ENCODE results near the gene SEMA6C. TPM values are rescaled to one million over a fixed set of nuclear protein-coding genes. Genes with fewer than 3 reads are reported as not detected.

The SEMA6C gene
- total and polyA plus RNA-seq, 4 donors, result 10.2 to 47.8 (median 25.5) TPM

GRCh38 chr1:151144474-151145303, 1.7 kb downstream of the SEMA6C start:
- H3K4me1 ChIP-seq (ENCODE audit: control insufficient read depth, insufficient read depth, low read length), result peaks cover 47% of the 10 kb centered on the region
- peaks cover 31% of the 10 kb centered on the region for H3K36me3 ChIP-seq (ENCODE audit: control insufficient read depth, insufficient read depth, low read length)
- H3K27me3 ChIP-seq (ENCODE audit: control insufficient read depth, insufficient read depth, low read length), result no peaks in the 10 kb centered on the region
- no peak overlapping the region for H3K27ac ChIP-seq (ENCODE audit: low read depth, low read length)
- H3K9me3 ChIP-seq (ENCODE audit: control insufficient read depth, insufficient read depth, low read length), result no peaks in the 10 kb centered on the region
- H3K4me3 ChIP-seq (ENCODE audit: low read depth, low read length), result peak overlapping the region; percentile 61
- 64% methylated on average over 2 of the region's 7 CpGs for WGBS (ENCODE audit: insufficient coverage)
- peak in 2 of 6 donors; percentile 40 for DNase-seq (ENCODE audit: low read depth in 4 of 6, low spot score in 6 of 6)

GRCh38 chr1:151143986-151144385, 2.4 kb downstream of the SEMA6C start:
- no peaks in the 10 kb centered on the region for H3K9me3 ChIP-seq (ENCODE audit: control insufficient read depth, insufficient read depth, low read length)
- H3K4me3 ChIP-seq (ENCODE audit: low read depth, low read length), result no peak overlapping the region
- H3K27ac ChIP-seq (ENCODE audit: low read depth, low read length), result no peak overlapping the region
- H3K27me3 ChIP-seq (ENCODE audit: control insufficient read depth, insufficient read depth, low read length), result no peaks in the 10 kb centered on the region
- peaks cover 35% of the 10 kb centered on the region for H3K36me3 ChIP-seq (ENCODE audit: control insufficient read depth, insufficient read depth, low read length)
- WGBS (ENCODE audit: insufficient coverage), result 0% methylated on average over 2 of the region's 5 CpGs
- DNase-seq (ENCODE audit: low read depth in 4 of 6, low spot score in 6 of 6), result no peak
- peaks cover 47% of the 10 kb centered on the region for H3K4me1 ChIP-seq (ENCODE audit: control insufficient read depth, insufficient read depth, low read length)

GRCh38 chr1:151143057-151143435, 3.4 kb downstream of the SEMA6C start:
- H3K4me3 ChIP-seq (ENCODE audit: low read depth, low read length), result no peak overlapping the region
- H3K27me3 ChIP-seq (ENCODE audit: control insufficient read depth, insufficient read depth, low read length), result no peaks in the 10 kb centered on the region
- no peak overlapping the region for H3K27ac ChIP-seq (ENCODE audit: low read depth, low read length)
- H3K36me3 ChIP-seq (ENCODE audit: control insufficient read depth, insufficient read depth, low read length), result peaks cover 45% of the 10 kb centered on the region
- no peak for DNase-seq (ENCODE audit: low read depth in 4 of 6, low spot score in 6 of 6)
- H3K9me3 ChIP-seq (ENCODE audit: control insufficient read depth, insufficient read depth, low read length), result no peaks in the 10 kb centered on the region
- H3K4me1 ChIP-seq (ENCODE audit: control insufficient read depth, insufficient read depth, low read length), result peaks cover 47% of the 10 kb centered on the region
- WGBS (ENCODE audit: insufficient coverage), result 69% methylated on average over 6 of the region's 7 CpGs

- Histone ChIP-seq H3K4me1 (ENCODE audit: control insufficient read depth, insufficient read depth, low read length) (peaks cover 47% of the 10 kb centered on the region), H3K4me3 (ENCODE audit: low read depth, low read length) (no peak overlapping the region), H3K27ac (ENCODE audit: low read depth, low read length) (no peak overlapping the region), H3K9me3 (ENCODE audit: control insufficient read depth, insufficient read depth, low read length) (no peaks in the 10 kb centered on the region), H3K36me3 (ENCODE audit: control insufficient read depth, insufficient read depth, low read length) (peaks cover 50% of the 10 kb centered on the region), H3K27me3 (ENCODE audit: control insufficient read depth, insufficient read depth, low read length) (no peaks in the 10 kb centered on the region)
- no peak for DNase-seq (ENCODE audit: low read depth in 4 of 6, low spot score in 6 of 6)
- WGBS (ENCODE audit: insufficient coverage), result 75% methylated on average over 2 of the region's 5 CpGs
These were observed 3.9 kb downstream of the SEMA6C start for GRCh38 chr1:151142411-151143056.

- no peaks in the 10 kb centered on the region for H3K27me3 ChIP-seq (ENCODE audit: control insufficient read depth, insufficient read depth, low read length)
- peaks cover 87% of the 10 kb centered on the region for H3K36me3 ChIP-seq (ENCODE audit: control insufficient read depth, insufficient read depth, low read length)
- no peak overlapping the region for H3K4me3 ChIP-seq (ENCODE audit: low read depth, low read length)
- peaks cover 10% of the 10 kb centered on the region for H3K4me1 ChIP-seq (ENCODE audit: control insufficient read depth, insufficient read depth, low read length)
- H3K27ac ChIP-seq (ENCODE audit: low read depth, low read length), result no peak overlapping the region
- no peak for DNase-seq (ENCODE audit: low read depth in 4 of 6, low spot score in 6 of 6)
- 96% methylated on average over 7 of the region's 7 CpGs for WGBS (ENCODE audit: insufficient coverage)
- no peaks in the 10 kb centered on the region for H3K9me3 ChIP-seq (ENCODE audit: control insufficient read depth, insufficient read depth, low read length)
These were observed 8.6 kb downstream of the SEMA6C start for GRCh38 chr1:151137789-151138188.

GRCh38 chr1:151135433-151136385, 10.7 kb downstream of the SEMA6C start:
- DNase-seq (ENCODE audit: low read depth in 4 of 6, low spot score in 6 of 6), result no peak
- no peaks in the 10 kb centered on the region for H3K9me3 ChIP-seq (ENCODE audit: control insufficient read depth, insufficient read depth, low read length)
- WGBS (ENCODE audit: insufficient coverage), result 91% methylated on average over 10 of the region's 12 CpGs
- peaks cover 2% of the 10 kb centered on the region for H3K27me3 ChIP-seq (ENCODE audit: control insufficient read depth, insufficient read depth, low read length)
- H3K36me3 ChIP-seq (ENCODE audit: control insufficient read depth, insufficient read depth, low read length), result peaks cover 80% of the 10 kb centered on the region
- H3K27ac ChIP-seq (ENCODE audit: low read depth, low read length), result no peak overlapping the region
- H3K4me1 ChIP-seq (ENCODE audit: control insufficient read depth, insufficient read depth, low read length), result peaks cover 21% of the 10 kb centered on the region
- H3K4me3 ChIP-seq (ENCODE audit: low read depth, low read length), result no peak overlapping the region

- WGBS (ENCODE audit: insufficient coverage), result 93% methylated on average over 4 of the region's 7 CpGs
- Histone ChIP-seq H3K27me3 (ENCODE audit: control insufficient read depth, insufficient read depth, low read length) (peaks cover 2% of the 10 kb centered on the region), H3K9me3 (ENCODE audit: control insufficient read depth, insufficient read depth, low read length) (no peaks in the 10 kb centered on the region), H3K36me3 (ENCODE audit: control insufficient read depth, insufficient read depth, low read length) (peaks cover 77% of the 10 kb centered on the region), H3K4me1 (ENCODE audit: control insufficient read depth, insufficient read depth, low read length) (peaks cover 21% of the 10 kb centered on the region), H3K4me3 (ENCODE audit: low read depth, low read length) (no peak overlapping the region), H3K27ac (ENCODE audit: low read depth, low read length) (no peak overlapping the region)
- DNase-seq (ENCODE audit: low read depth in 4 of 6, low spot score in 6 of 6), result no peak
These were observed 11.4 kb downstream of the SEMA6C start for GRCh38 chr1:151134991-151135390.

- H3K4me1 ChIP-seq (ENCODE audit: control insufficient read depth, insufficient read depth, low read length), result peaks cover 21% of the 10 kb centered on the region
- H3K9me3 ChIP-seq (ENCODE audit: control insufficient read depth, insufficient read depth, low read length), result no peaks in the 10 kb centered on the region
- peaks cover 2% of the 10 kb centered on the region for H3K27me3 ChIP-seq (ENCODE audit: control insufficient read depth, insufficient read depth, low read length)
- no peak overlapping the region for H3K4me3 ChIP-seq (ENCODE audit: low read depth, low read length)
- no peak for DNase-seq (ENCODE audit: low read depth in 4 of 6, low spot score in 6 of 6)
- H3K27ac ChIP-seq (ENCODE audit: low read depth, low read length), result no peak overlapping the region
- no CpG with 5 or more reads among the region's 3 CpGs for WGBS (ENCODE audit: insufficient coverage)
- H3K36me3 ChIP-seq (ENCODE audit: control insufficient read depth, insufficient read depth, low read length), result peaks cover 71% of the 10 kb centered on the region
These were observed 12.0 kb downstream of the SEMA6C start for GRCh38 chr1:151134396-151134795.

GRCh38 chr1:151133018-151133806, 13.2 kb downstream of the SEMA6C start:
- Histone ChIP-seq H3K27ac (ENCODE audit: low read depth, low read length) (no peak overlapping the region), H3K9me3 (ENCODE audit: control insufficient read depth, insufficient read depth, low read length) (no peaks in the 10 kb centered on the region), H3K36me3 (ENCODE audit: control insufficient read depth, insufficient read depth, low read length) (peaks cover 62% of the 10 kb centered on the region), H3K4me1 (ENCODE audit: control insufficient read depth, insufficient read depth, low read length) (peaks cover 21% of the 10 kb centered on the region), H3K4me3 (ENCODE audit: low read depth, low read length) (no peak overlapping the region), H3K27me3 (ENCODE audit: control insufficient read depth, insufficient read depth, low read length) (peaks cover 2% of the 10 kb centered on the region)
- 62% methylated on average over 65 of the region's 65 CpGs for WGBS (ENCODE audit: insufficient coverage)
- no peak for DNase-seq (ENCODE audit: low read depth in 4 of 6, low spot score in 6 of 6)

All from spinal cord (tissue), 10 donors.